KMS-11 (cell line): Measurements from ENCODE around the gene BRD3OS.

ENCODE experiments used
- H2AFZ ChIP-seq: fragments of 200-600 bp; sonication (generic); 2 replicates; pipeline ENCODE4 v1.6.1; 2016; ENCODE audit warnings: antibody characterized with exemption, mixed run types, low read depth
- H3K27ac ChIP-seq: fragments of 200-600 bp; sonication (generic); 2 replicates; pipeline ENCODE4 v1.6.1; 2016; ENCODE audit warnings: mild to moderate bottlenecking, mixed run types
- H3K27me3 ChIP-seq: fragments of 200-600 bp; sonication (generic); 2 replicates; pipeline ENCODE4 v1.6.1; 2017; ENCODE audit warnings: mild to moderate bottlenecking, low read depth, mixed run types, moderate library complexity; ENCODE audit not compliant: insufficient read depth
- H3K36me3 ChIP-seq: fragments of 200-600 bp; sonication (generic); 2 replicates; pipeline ENCODE4 v1.6.1; 2017; ENCODE audit warnings: mild to moderate bottlenecking, mixed run types; ENCODE audit not compliant: insufficient read depth
- H3K4me1 ChIP-seq: fragments of 200-600 bp; sonication (generic); 2 replicates; pipeline ENCODE4 v1.6.1; 2016; ENCODE audit warnings: mild to moderate bottlenecking, low read depth, mixed run types; ENCODE audit not compliant: poor library complexity, severe bottlenecking
- H3K4me2 ChIP-seq: fragments of 200-600 bp; sonication (generic); 2 replicates; pipeline ENCODE4 v1.7.0; 2016; ENCODE audit warnings: mild to moderate bottlenecking, mixed run types
- H3K4me3 ChIP-seq: fragments of 200-600 bp; sonication (generic); IDR thresholded peaks from 2 replicates; pipeline ENCODE4 v1.6.1; 2017; ENCODE audit warnings: low read depth, low read length, mixed read lengths; ENCODE audit not compliant: insufficient read depth
- H3K79me2 ChIP-seq: fragments of 200-600 bp; sonication (generic); 2 replicates; pipeline ENCODE4 v1.6.1; 2016; ENCODE audit warnings: low read depth, mixed run types; ENCODE audit not compliant: insufficient read depth
- H3K9ac ChIP-seq: fragments of 200-600 bp; sonication (generic); 2 replicates; pipeline ENCODE4 v1.6.1; 2016; ENCODE audit warnings: mild to moderate bottlenecking, mixed run types
- H4K20me1 ChIP-seq: fragments of 200-600 bp; sonication (generic); 2 replicates; pipeline ENCODE4 v1.6.1; 2016; ENCODE audit warnings: mild to moderate bottlenecking, mixed run types; ENCODE audit not compliant: insufficient read depth
- CTCF ChIP-seq: fragments of 200-600 bp; sonication (generic); conservative IDR thresholded peaks from 2 replicates; pipeline ENCODE4 v1.6.1; 2017; ENCODE audit warnings: low read depth, mild to moderate bottlenecking, antibody characterized with exemption, low read length, moderate library complexity, mixed read lengths

BRD3OS gene

GRCh38 chr9:134037641-134038040 lies 12.4 kb downstream of the BRD3OS start:
- Histone ChIP-seq H3K9ac (no peak overlapping the region), H2AFZ (no peak overlapping the region), H3K79me2 (no peaks in the 10 kb centered on the region), H4K20me1 (no peaks in the 10 kb centered on the region), H3K27me3 (no peaks in the 10 kb centered on the region), H3K4me2 (no peak overlapping the region), H3K4me3 (no peak overlapping the region), H3K27ac (no peak overlapping the region), H3K36me3 (no peaks in the 10 kb centered on the region), H3K4me1 (peaks cover 3% of the 10 kb centered on the region)
- TF ChIP-seq CTCF: no peak

- H3K4me3 ChIP-seq: no peak overlapping the region
- H3K36me3 ChIP-seq: no peaks in the 10 kb centered on the region
Measured at GRCh38 chr9:134039386-134040175, 14.3 kb downstream of the BRD3OS start.

GRCh38 chr9:134040176-134040565 lies 14.9 kb downstream of the BRD3OS start:
- no peak overlapping the region for H3K4me2 ChIP-seq
- no peak for TF ChIP-seq CTCF
- no peaks in the 10 kb centered on the region for H4K20me1 ChIP-seq
- H3K4me1 ChIP-seq: no peaks in the 10 kb centered on the region
- no peak overlapping the region for H3K9ac ChIP-seq
- no peaks in the 10 kb centered on the region for H3K36me3 ChIP-seq
- no peak overlapping the region for H3K4me3 ChIP-seq
- no peak overlapping the region for H2AFZ ChIP-seq
- H3K27ac ChIP-seq: no peak overlapping the region
- H3K79me2 ChIP-seq: no peaks in the 10 kb centered on the region
- H3K27me3 ChIP-seq: no peaks in the 10 kb centered on the region

More at GRCh38 chr9:134039386-134040175, 14.3 kb downstream of the BRD3OS start:
- Histone ChIP-seq H4K20me1 (no peaks in the 10 kb centered on the region), H3K27me3 (no peaks in the 10 kb centered on the region), H3K27ac (no peak overlapping the region), H3K9ac (no peak overlapping the region), H3K4me1 (no peaks in the 10 kb centered on the region), H2AFZ (no peak overlapping the region), H3K4me2 (no peak overlapping the region), H3K79me2 (no peaks in the 10 kb centered on the region)
- TF ChIP-seq CTCF: no peak

GRCh38 chr9:134040781-134041648 lies 15.7 kb downstream of the BRD3OS start:
- Histone ChIP-seq H3K36me3 (no peaks in the 10 kb centered on the region), H2AFZ (no peak overlapping the region), H3K27me3 (no peaks in the 10 kb centered on the region), H3K4me1 (no peaks in the 10 kb centered on the region), H3K4me3 (no peak overlapping the region), H3K9ac (no peak overlapping the region), H3K79me2 (no peaks in the 10 kb centered on the region), H4K20me1 (no peaks in the 10 kb centered on the region), H3K4me2 (no peak overlapping the region), H3K27ac (no peak overlapping the region)
- no peak for TF ChIP-seq CTCF
